C4-2B (cell line): ENCODE results near the gene SPSB4.

Experiments used
- CTCF ChIP-seq: fragments of 450-650 bp; conservative IDR thresholded peaks from 2 replicates; pipeline ENCODE4 v1.5.1; 2017; ENCODE audit warnings: mild to moderate bottlenecking
- ZFX ChIP-seq: fragments of 450-650 bp; IDR thresholded peaks from 2 replicates; pipeline ENCODE4 v1.6.1; 2017

- TF ChIP-seq CTCF (no peak), ZFX (no peak)
Measured at GRCh38 chr3:141164852-141165251, 113.7 kb downstream of the SPSB4 start.
